GM12891 (cell line): ENCODE results near the gene PSAPL1.

Experiments
- DNase-seq: peaks from one replicate; pipeline ENCODE4 v3.0.0; 2011; ENCODE audit warnings: low spot score; ENCODE audit not compliant: insufficient read length
- FAIRE-seq: peaks from 2 replicates; lab custom pipeline; 2011; peaks lifted over from hg19 to GRCh38; lab: Jason Lieb, UNC
- PAX5 ChIP-seq: IDR thresholded peaks from 2 replicates; pipeline ENCODE4 v1.6.1; 2011; ENCODE audit warnings: low read length, moderate library complexity, mild to moderate bottlenecking; ENCODE audit not compliant: insufficient read depth, severe bottlenecking
- POLR2A ChIP-seq: IDR thresholded peaks from 2 replicates; pipeline ENCODE4 v1.6.1; 2011; ENCODE audit warnings: low read depth, low read length, control low read depth
- POLR2AphosphoS5 ChIP-seq: IDR thresholded peaks from 2 replicates; pipeline ENCODE4 v1.6.1; 2011; ENCODE audit warnings: low read depth, low read length, control low read depth
- POU2F2 ChIP-seq: IDR thresholded peaks from 2 replicates; pipeline ENCODE4 v1.6.1; 2011; ENCODE audit warnings: low read depth, mild to moderate bottlenecking, control low read depth, low read length, moderate library complexity
- SPI1 ChIP-seq: IDR thresholded peaks from 2 replicates; pipeline ENCODE4 v1.6.1; 2011; ENCODE audit warnings: low read depth, low read length, control low read depth
- TAF1 ChIP-seq: IDR thresholded peaks from 2 replicates; pipeline ENCODE4 v1.6.1; 2011; ENCODE audit warnings: low read depth, low read length, control low read depth

Gene PSAPL1

DNA sequence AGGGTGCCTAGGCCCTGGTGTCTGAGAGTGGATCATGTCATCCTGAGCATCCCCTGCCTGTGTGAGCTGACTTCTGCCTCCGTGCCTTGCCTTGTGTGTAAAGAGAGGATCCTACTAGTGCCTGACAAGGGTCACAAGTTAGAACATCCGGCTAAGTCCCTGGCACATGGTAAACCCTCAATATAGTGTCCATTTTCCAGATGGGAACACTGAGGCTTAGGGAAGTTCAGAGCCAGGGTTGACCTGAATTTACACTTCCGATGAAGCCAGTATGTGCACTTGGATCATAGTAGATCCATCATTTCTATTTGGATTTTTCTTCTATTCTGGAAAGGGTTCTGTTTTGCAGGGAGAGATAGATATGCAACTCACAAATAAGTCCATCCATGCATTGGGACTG is 12.5 kb upstream of the PSAPL1 start:
- TF ChIP-seq POLR2A = no peak
- no peak for TF ChIP-seq PAX5
- no peak for TF ChIP-seq POLR2AphosphoS5
- TF ChIP-seq TAF1 = no peak
- TF ChIP-seq SPI1 = no peak
- TF ChIP-seq POU2F2 = no peak
- no peak for DNase-seq
- no peak for FAIRE-seq

DNA sequence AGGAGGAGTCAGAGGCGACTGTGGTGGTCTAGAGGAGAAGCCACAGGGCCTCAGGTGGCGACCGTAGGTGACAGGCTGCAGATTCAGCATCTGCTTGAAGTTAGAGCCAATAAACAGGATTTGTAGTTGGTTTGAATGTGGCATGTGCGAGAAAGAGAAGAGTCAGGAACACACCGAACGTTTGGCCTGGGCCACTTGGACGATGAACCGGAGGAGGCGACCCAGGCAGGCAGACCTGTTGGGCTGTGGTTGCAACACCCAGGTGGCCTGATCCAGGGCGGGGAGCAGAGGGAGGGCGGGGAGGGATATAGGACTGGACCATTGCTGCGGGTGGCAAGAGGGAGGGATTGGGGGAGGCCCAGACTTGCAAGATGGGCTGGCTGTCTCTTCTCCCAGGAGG is 10.0 kb upstream of the PSAPL1 start:
- TF ChIP-seq POLR2AphosphoS5 (no peak), SPI1 (no peak), POU2F2 (no peak), POLR2A (no peak), TAF1 (no peak), PAX5 (no peak)
- no peak for DNase-seq
- no peak for FAIRE-seq

DNA sequence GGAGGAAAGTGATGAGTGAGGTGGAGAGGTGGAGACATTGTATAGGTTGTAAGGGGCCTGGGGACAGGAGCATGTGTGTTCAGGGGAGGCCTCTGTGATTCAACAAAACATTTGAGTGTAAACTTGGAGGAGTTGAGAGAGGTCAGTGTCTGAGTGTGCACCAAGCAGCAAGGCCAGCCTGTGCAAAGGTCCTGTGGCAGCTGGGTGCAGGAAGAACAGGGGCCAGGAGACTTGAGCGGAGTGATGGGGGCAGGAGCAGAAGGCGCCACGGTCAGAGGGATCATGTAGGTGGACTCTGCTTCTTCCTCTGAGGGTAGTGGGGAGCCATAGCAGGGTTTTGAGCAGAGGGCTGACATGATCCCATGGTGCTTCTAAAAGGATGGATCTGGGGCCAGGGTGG is 9.6 kb upstream of the PSAPL1 start:
- no peak for TF ChIP-seq POLR2A
- no peak for TF ChIP-seq TAF1
- no peak for TF ChIP-seq POLR2AphosphoS5
- TF ChIP-seq POU2F2 = no peak
- TF ChIP-seq PAX5 = no peak
- TF ChIP-seq SPI1 = no peak
- no peak for DNase-seq
- FAIRE-seq = no peak

DNA sequence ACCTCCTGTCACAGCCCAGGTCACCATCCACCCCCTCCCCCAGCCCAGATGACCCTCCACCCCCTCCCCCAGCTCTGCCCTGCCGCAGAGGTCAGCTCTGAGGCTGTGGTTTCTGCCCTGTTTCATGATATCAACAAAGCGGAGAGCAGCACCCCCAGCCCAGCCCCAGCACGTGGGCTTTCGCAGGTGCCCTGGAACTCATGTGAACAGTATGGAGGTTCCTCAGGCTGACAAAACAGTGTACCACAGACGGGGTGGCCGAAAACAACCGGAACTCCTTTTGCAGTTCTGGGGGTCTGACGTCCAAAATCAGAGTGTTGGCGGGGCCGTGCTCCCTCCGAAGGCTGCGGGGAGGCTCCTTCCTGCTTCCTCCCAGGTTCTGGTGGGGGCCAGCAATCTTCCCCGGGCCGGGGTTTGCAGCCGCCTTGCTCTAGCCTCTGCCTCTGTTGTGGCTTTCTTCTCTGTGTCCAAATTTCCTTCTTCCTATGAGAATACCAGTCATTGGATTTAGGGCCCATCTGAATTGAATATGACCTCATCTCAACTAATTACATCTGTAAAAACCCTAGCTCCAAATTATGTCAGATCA is 7.9 kb upstream of the PSAPL1 start:
- DNase-seq (no peak), FAIRE-seq (no peak)

DNA sequence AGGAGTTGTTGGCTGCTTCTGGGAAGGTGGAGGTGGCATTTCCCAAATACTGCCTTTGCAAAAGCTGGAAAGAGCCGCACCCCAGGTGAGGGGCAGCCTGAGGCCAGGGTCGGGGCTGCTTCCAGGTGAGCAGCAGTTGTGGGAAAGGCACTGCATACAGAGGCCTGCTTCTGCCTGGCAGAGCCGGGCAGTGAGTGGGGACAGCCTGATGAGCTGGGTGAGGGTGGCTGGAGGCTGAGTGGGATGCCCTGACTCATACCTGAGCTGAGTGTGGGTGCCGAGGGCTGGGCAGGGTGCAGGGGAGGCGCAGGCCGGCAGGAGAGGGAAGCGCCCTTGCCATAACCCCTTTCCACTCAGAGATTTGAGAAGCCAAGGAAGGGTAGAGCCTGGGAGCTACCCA is 6.5 kb upstream of the PSAPL1 start:
- FAIRE-seq (no peak), DNase-seq (no peak)
- TF ChIP-seq TAF1 (no peak), POLR2AphosphoS5 (no peak), SPI1 (no peak), POLR2A (no peak), PAX5 (no peak), POU2F2 (no peak)

More for the DNA sequence above, 7.9 kb upstream of the PSAPL1 start:
- no peak for TF ChIP-seq POLR2AphosphoS5
- TF ChIP-seq TAF1 = no peak
- no peak for TF ChIP-seq SPI1
- no peak for TF ChIP-seq POU2F2
- no peak for TF ChIP-seq PAX5
- no peak for TF ChIP-seq POLR2A

DNA sequence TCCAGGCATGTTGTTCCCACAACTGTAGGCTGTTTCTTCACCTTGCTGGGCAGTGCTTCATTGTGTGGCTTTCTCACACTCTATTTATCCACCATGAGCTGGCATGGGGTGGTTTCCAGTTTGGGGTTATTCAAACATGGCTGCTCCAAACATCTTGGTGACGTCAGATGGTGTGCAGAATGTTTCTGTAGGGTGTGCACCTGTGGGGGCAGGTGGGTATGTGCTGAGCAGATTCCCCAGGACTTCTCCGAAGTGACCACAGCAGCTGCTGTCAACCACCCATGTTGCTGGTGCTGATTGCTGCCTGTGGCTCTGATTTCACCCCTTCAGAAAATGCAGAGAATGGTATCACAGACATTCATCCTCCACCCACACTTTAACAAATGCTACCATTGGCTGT is 5.0 kb upstream of the PSAPL1 start:
- TF ChIP-seq POLR2AphosphoS5 (no peak), POU2F2 (no peak)
- FAIRE-seq = no peak
- DNase-seq = no peak

DNA sequence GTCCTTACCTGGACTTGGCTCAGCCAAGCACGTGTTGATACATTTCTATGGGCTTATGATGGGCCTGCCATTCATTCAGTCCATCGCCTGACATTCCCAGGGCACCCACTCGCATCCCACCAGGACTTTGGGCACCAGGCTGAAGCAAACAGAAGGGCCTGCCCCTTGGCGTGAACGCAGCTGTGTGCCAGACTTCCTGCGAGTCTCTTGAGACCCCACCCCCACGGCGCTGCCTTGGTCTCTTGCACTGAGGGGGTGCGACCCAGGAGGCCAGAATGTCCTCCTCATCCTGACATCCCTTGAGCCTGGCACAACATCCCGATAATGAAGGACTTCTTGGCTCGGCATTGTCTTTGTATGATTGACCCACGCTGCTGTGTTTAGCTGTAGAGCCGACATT is 1.5 kb upstream of the PSAPL1 start:
- no peak for FAIRE-seq
- DNase-seq = no peak
- no peak for TF ChIP-seq TAF1
- no peak for TF ChIP-seq PAX5
- no peak for TF ChIP-seq POU2F2
- no peak for TF ChIP-seq SPI1

DNA sequence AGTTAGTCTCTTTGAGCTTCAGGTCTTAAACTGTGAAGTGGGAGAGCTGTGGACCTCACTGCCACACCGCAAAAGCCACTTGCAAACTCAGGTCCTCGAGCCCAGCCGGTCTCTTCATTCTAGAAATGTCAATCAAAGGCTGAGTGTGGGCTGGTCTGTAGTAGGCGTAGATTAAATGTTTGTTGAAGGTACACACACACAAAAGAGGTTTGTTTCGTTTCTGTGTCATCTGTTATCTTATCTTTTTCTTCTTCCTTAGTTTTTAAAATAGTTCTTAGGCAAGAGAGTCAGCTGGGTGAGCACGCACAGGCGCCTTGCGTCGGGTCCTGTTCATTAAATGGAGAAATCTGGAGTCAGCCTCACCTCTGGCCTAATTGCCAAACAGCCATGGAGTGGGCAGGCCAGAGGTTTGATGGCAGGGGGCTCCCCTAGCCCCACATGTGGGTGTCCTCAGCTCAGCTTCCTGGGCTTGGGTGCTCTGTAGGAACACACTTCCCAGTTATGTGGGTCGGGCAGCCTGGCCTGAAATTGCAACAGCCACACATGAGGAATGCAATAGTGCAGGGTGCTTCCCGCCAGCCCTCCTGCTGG is 836 bp upstream of the PSAPL1 start:
- TF ChIP-seq TAF1 (no peak), PAX5 (no peak), POU2F2 (no peak), POLR2A (no peak), POLR2AphosphoS5 (no peak), SPI1 (no peak)
- DNase-seq = no peak
- FAIRE-seq = no peak

DNA sequence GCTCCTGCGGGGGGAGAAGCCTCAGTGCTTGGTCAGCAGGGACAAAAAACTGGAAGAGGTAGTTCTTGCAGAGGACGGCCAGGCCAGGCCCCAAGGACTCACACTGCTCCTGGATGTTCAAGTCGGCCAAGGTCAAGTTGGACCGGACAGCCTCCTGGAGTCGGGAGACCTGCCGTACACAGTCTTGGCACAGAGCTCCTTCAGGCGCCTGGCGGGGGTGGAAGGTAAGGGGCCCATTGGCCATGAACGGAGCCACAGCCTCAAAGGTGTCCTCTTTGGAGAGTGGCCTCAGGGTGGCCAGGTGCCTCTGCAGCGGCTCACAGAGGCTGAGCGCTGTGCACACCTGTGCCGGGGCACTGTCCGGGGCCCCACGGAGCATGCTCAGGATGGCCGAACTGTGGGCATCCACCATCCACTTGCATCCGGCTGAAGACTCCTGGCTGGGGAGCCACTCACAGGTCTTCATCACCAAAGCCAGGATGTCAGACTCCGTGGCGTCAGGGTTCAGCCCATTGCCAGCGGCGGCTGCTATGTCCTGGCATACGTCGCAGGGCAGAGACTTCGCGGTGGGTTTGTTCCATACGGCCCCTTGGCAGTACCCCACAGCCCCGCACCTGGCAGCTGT is 477 bp downstream of the PSAPL1 start:
- DNase-seq (no peak), FAIRE-seq (no peak)
- no peak for TF ChIP-seq PAX5
- TF ChIP-seq POU2F2 = no peak
- no peak for TF ChIP-seq SPI1
- TF ChIP-seq POLR2AphosphoS5 = no peak
- TF ChIP-seq TAF1 = no peak
- TF ChIP-seq POLR2A = no peak

DNA sequence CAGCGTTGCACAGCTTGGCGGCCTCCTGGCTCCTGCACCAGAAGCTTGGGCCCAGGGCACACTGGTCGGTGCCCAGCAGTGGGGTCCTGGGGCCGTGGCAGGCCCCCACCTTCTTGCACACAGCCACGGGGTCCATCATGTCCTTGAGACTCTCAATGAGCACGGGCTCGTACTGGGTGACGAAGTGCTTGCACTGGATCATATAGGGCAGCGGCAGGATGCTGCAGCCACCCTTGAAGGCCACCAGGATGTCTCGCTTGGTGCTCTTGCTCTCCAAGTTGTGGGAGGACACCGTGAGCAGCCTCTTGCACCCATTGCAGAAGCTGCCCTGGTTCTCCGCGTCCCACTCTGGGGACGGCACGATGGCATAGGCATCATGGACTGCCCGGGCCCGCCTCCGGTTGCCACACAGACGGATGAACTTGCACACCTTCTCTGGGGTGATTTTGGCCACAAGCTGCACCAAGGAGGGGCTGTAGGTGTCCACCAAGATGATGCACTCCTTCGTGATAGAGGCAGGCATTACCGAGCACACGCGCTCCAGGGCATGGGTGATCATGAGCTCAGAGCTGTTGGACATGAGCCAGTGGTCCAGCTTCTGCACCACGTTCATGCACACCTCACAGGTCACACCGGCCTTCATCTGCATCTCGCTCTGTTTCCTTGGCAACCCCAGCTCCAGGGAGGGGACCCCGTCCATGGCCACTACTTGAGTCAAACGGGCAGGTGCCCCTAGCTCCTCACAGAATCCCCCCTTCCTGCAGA is 1.2 kb downstream of the PSAPL1 start:
- no peak for FAIRE-seq
- TF ChIP-seq SPI1 (no peak), PAX5 (no peak), POLR2A (no peak), POLR2AphosphoS5 (no peak), TAF1 (no peak), POU2F2 (no peak)
- no peak for DNase-seq
